SK-N-SH treated with all-trans-retinoic acid at 6 μM for 48 hours (cell line): ENCODE measurements around the gene SEPTIN8.

Experiments
- ZFP3 ChIP-seq: fragments of 250-450 bp; sonication (Bioruptor Pico); IDR thresholded peaks from 2 replicates; pipeline ENCODE4 v1.5.0; 2020; ENCODE audit warnings: mild to moderate bottlenecking, moderate library complexity
- ZNF565 ChIP-seq: fragments of 450-650 bp; formaldehyde crosslinking; conservative IDR thresholded peaks from 2 replicates; pipeline ENCODE4 v1.5.0; 2020; ENCODE audit warnings: low read depth, mild to moderate bottlenecking, moderate library complexity
- ZNF8 ChIP-seq: fragments of 450-650 bp; formaldehyde crosslinking; IDR thresholded peaks from 2 replicates; pipeline ENCODE4 v1.5.0; 2020; ENCODE audit warnings: mild to moderate bottlenecking, moderate library complexity
- TF ChIP-seq, protein P1 (sequence below): fragments of 250-450 bp; sonication (Bioruptor Pico); IDR thresholded peaks from 2 replicates; pipeline ENCODE4 v1.8.0; 2020; ENCODE audit warnings: mild to moderate bottlenecking, moderate library complexity, borderline replicate concordance

DNA sequence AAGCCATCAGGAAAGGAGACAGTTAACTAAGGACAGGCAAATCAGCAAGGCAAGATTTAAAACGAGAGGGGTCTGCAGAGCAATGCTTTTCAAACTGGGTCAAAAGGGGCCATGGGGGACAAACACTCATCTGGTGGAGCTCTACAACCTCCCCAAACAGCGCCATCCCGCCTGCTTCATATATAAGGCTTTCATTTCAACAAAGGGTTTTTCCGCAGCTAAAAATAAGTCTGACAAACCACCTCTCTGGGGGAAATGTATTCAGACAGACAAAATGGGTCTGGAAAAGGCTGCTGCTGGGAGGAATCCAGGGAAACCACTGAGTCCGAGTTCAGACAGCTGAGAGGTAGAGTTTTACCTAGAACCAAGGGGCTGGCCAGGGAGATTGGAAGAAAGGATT, 8.3 kb upstream of the SEPTIN8 start:
- TF ChIP-seq ZNF565 (CRISPR knock-in tag) (no peak), ZFP3 (no peak), ZNF8 (CRISPR knock-in tag) (no peak)
- TF ChIP-seq, protein P1, sequence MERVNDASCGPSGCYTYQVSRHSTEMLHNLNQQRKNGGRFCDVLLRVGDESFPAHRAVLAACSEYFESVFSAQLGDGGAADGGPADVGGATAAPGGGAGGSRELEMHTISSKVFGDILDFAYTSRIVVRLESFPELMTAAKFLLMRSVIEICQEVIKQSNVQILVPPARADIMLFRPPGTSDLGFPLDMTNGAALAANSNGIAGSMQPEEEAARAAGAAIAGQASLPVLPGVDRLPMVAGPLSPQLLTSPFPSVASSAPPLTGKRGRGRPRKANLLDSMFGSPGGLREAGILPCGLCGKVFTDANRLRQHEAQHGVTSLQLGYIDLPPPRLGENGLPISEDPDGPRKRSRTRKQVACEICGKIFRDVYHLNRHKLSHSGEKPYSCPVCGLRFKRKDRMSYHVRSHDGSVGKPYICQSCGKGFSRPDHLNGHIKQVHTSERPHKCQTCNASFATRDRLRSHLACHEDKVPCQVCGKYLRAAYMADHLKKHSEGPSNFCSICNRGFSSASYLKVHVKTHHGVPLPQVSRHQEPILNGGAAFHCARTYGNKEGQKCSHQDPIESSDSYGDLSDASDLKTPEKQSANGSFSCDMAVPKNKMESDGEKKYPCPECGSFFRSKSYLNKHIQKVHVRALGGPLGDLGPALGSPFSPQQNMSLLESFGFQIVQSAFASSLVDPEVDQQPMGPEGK (CRISPR knock-in tag) = no peak
